Measurements from ENCODE around the gene ST6GAL2.

DNA sequence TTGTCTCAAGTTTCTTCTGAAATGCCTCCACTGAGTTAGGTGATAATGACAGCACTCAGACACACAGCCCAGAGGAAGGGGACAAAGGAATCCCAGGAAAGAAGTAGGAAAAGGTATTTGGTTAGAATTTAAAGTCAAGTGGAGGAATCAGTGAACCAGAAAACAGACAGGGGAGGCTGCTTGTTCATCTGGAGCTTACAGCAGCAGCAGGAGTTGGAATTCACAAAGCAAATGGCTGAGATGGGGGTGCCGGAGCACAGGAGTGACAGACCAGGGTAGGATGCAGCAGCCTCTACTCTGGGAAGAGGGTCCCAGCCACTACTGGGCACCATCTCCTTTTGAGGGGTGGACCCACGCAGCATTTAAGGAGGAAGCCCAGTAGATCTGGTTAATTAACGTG lies 104.8 kb downstream of the ST6GAL2 start:
- no peak for TF ChIP-seq EZH2 (IDR thresholded peaks at IDR 0.05; ENCODE audit: low read depth, unreplicated experiment)
- no peak for TF ChIP-seq CTCF (conservative IDR thresholded peaks at IDR 0.05; ENCODE audit: low read depth in 2 of 2)
